Bronchial epithelial cell (primary cell): ENCODE data around the gene KDM6A. TPM values are rescaled to one million over a fixed set of nuclear protein-coding genes. Genes with fewer than 3 reads are reported as not detected.
"Not testable (repeated sequence)": the region's sequence is repeated elsewhere in the genome, so short reads cannot be mapped to it uniquely, and the experiment has no call there.

ENCODE experiments used
- DNase-seq: peaks from one replicate; pipeline ENCODE4 v3.0.0-alpha.2; 2010; ENCODE audit warnings: low read depth
- FAIRE-seq: peaks from 2 replicates; lab custom pipeline; 2011; peaks lifted over from hg19 to GRCh38; lab: Jason Lieb, UNC
- H3K27me3 ChIP-seq: 2 replicates; pipeline ENCODE4 v1.5.1; 2011; ENCODE audit warnings: low read length; ENCODE audit not compliant: control insufficient read depth, insufficient read depth
- H3K36me3 ChIP-seq: 2 replicates; pipeline ENCODE4 v1.5.1; 2011; ENCODE audit warnings: low read length; ENCODE audit not compliant: control insufficient read depth, insufficient read depth
- H3K4me3 ChIP-seq: 2 replicates; pipeline ENCODE4 v1.5.1; 2011; ENCODE audit warnings: mild to moderate bottlenecking, low read depth, low read length, control low read depth
- total RNA-seq: library from RNA; depleted of rRNA; stranded (reverse); fragments of >200 nt; gene quantifications from 2 replicates; pipeline ENCODE4 v1.2.1, GENCODE V29; 2014
- TF ChIP-seq, protein P1 (sequence below): IDR thresholded peaks from 2 replicates; pipeline ENCODE4 v1.5.1; 2011; ENCODE audit warnings: mild to moderate bottlenecking, moderate library complexity, low read length, control low read depth, inconsistent platforms; ENCODE audit not compliant: insufficient read depth, severe bottlenecking

The KDM6A gene
- total RNA-seq, 1 donor from 2014 or later, result 11.1 TPM

DNA sequence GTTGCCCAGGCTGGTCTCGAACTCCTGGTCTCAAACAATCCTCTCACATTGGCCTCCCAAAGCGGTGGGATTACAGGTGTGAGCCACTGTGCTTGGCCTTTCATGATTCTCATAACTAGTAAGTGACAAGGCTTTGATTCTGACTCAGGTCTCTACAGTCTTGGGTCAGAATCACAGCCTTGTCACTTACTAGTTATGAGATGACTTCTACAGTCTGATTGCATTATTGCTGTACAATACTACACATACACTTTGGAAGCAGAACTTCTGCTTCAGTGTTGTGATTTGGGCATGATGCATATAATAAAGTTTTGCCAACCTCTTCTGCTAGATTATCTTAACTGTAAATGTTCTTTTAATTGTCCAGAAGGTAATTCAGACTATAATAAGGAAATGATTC, 123.3 kb downstream of the KDM6A start:
- FAIRE-seq (no peak), DNase-seq (no peak)
- Histone ChIP-seq H3K36me3 (no peaks in the 10 kb centered on the region), H3K27me3 (no peaks in the 10 kb centered on the region), H3K4me3 (no peak overlapping the region)
- TF ChIP-seq, protein P1, sequence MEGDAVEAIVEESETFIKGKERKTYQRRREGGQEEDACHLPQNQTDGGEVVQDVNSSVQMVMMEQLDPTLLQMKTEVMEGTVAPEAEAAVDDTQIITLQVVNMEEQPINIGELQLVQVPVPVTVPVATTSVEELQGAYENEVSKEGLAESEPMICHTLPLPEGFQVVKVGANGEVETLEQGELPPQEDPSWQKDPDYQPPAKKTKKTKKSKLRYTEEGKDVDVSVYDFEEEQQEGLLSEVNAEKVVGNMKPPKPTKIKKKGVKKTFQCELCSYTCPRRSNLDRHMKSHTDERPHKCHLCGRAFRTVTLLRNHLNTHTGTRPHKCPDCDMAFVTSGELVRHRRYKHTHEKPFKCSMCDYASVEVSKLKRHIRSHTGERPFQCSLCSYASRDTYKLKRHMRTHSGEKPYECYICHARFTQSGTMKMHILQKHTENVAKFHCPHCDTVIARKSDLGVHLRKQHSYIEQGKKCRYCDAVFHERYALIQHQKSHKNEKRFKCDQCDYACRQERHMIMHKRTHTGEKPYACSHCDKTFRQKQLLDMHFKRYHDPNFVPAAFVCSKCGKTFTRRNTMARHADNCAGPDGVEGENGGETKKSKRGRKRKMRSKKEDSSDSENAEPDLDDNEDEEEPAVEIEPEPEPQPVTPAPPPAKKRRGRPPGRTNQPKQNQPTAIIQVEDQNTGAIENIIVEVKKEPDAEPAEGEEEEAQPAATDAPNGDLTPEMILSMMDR, result no peak

GRCh38 chrX:44997282-44997812, 124.4 kb downstream of the KDM6A start:
- TF ChIP-seq, protein P1, result no peak
- Histone ChIP-seq H3K36me3 (no peaks in the 10 kb centered on the region), H3K27me3 (no peaks in the 10 kb centered on the region), H3K4me3 (no peak overlapping the region)
- DNase-seq (no peak), FAIRE-seq (no peak)

GRCh38 chrX:44997888-44998287, 124.9 kb downstream of the KDM6A start:
- TF ChIP-seq, protein P1, result no peak
- H3K4me3 ChIP-seq, result no peak overlapping the region

DNA sequence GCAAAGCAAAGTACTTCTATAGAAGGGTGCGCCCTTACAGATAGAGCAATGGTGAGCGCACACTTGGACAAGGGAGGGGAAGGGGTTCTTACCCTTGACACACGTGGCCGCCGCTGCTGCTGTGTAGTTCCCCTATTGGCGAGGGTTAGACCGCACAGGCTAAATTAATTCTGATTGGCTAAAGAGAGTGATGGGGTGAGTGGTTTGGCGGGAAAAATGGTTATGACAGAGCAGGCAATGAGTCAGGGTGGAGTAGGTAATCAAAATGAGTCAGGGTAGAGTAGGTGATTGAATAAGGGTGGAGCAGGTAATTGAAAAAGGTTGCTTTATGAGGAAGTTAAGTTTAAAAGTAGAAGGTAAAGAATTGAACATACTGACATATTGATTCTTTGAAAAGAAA, 126.2 kb downstream of the KDM6A start:
- DNase-seq, result peak; percentile 63
- H3K27me3 ChIP-seq, H3K4me3 ChIP-seq, FAIRE-seq, H3K36me3 ChIP-seq: not testable (repeated sequence)

More at GRCh38 chrX:44997888-44998287, 124.9 kb downstream of the KDM6A start:
- FAIRE-seq, result no peak
- Histone ChIP-seq H3K27me3 (no peaks in the 10 kb centered on the region), H3K36me3 (no peaks in the 10 kb centered on the region)
- DNase-seq, result no peak

GRCh38 chrX:44999872-45000271, 126.9 kb downstream of the KDM6A start:
- DNase-seq, FAIRE-seq: not testable (repeated sequence)

DNA sequence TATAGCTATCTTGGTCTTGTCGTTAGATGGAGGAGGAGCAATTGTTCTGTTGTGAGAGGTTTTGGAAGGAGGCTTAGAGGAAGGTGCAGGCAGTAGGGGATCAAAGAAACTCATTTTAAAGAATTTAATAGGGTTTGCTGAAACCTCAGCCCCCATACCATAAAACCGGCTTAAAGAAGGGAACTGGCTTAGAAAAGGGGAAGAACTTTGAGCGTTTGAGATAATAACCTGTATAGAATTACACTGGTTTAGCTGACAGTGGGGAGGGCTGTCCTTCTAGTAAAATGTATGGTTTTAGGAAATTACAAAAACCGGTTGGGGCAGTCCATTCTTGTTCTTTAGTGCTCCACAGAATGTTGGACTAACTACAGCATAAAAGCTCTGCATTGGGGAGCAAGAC, 128.1 kb downstream of the KDM6A start:
- no peak overlapping the region for H3K4me3 ChIP-seq
- FAIRE-seq (no peak), DNase-seq (peak; percentile 8)
- no peaks in the 10 kb centered on the region for H3K27me3 ChIP-seq
- TF ChIP-seq, protein P1, result no peak
- H3K36me3 ChIP-seq, result no peaks in the 10 kb centered on the region

More at GRCh38 chrX:44999872-45000271, 126.9 kb downstream of the KDM6A start:
- not testable (repeated sequence) for H3K27me3 ChIP-seq, H3K36me3 ChIP-seq, H3K4me3 ChIP-seq

- Histone ChIP-seq H3K4me3 (no peak overlapping the region), H3K36me3 (no peaks in the 10 kb centered on the region), H3K27me3 (no peaks in the 10 kb centered on the region)
- DNase-seq (no peak), FAIRE-seq (no peak)
- TF ChIP-seq, protein P1, result no peak
These were observed 130.1 kb downstream of the KDM6A start for GRCh38 chrX:45003085-45003484.
